IPS-18a (cell line): ENCODE data around the gene PTPRG.

Source experiments
- H3K27ac ChIP-seq: one replicate; pipeline ENCODE4 v1.5.1; 2013; ENCODE audit warnings: low read length
- H3K27me3 ChIP-seq: one replicate; pipeline ENCODE4 v1.6.1; 2013; ENCODE audit warnings: mild to moderate bottlenecking, low read length; ENCODE audit not compliant: control insufficient read depth, insufficient read depth
- H3K36me3 ChIP-seq: one replicate; pipeline ENCODE4 v1.6.1; 2013; ENCODE audit warnings: low read depth, low read length; ENCODE audit not compliant: control insufficient read depth
- H3K4me1 ChIP-seq: one replicate; pipeline ENCODE4 v1.6.1; 2013; ENCODE audit warnings: low read depth, low read length; ENCODE audit not compliant: control insufficient read depth
- H3K4me3 ChIP-seq: one replicate; pipeline ENCODE4 v1.5.1; 2013; ENCODE audit warnings: low read length
- H3K9ac ChIP-seq: one replicate; pipeline ENCODE4 v1.6.1; 2013; ENCODE audit warnings: mild to moderate bottlenecking, low read length, moderate library complexity
- H3K9me3 ChIP-seq: one replicate; pipeline ENCODE4 v1.6.1; 2013; ENCODE audit warnings: low read depth, low read length; ENCODE audit not compliant: control insufficient read depth

PTPRG gene

DNA sequence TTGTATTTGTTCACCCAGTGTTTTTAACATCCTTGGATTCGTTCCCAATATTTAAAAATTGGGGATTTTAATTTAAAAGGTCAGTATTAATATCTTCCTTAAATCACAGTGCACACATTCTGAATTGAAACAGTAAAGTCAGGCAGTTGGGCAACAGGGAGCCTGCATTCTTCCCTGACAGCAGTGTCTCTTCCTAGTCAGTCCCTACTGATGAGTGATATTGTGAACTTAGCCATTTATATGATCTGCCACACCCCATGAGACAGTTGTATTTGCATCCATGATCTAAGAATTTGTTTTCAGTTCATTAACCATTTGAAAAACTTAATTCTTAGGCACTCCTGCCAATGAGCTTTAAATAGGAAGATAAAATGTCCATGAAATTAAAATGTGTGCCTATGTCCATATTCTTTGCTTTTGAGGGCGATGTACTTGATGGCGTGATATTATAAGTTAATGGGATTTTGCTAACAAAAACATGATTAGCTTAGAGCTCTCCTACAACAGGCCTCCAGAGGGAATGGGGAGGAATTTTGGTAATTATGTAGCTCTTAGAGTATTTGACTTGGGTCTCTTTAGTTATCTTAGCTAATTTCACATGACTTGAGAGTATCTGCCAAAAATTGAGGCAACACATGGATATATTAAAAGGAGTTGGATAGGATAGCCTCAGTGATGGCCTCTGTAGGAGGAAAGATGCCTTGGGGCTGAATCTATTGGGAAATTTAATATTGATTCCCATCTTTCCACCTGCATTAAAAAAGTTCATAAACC, 219.3 kb downstream of the PTPRG start:
- H3K4me3 ChIP-seq: no peak overlapping the region
- no peak overlapping the region for H3K27ac ChIP-seq
- H3K9ac ChIP-seq: no peak overlapping the region
- no peaks in the 10 kb centered on the region for H3K36me3 ChIP-seq
- peaks cover 20% of the 10 kb centered on the region for H3K4me1 ChIP-seq
- H3K9me3 ChIP-seq: no peaks in the 10 kb centered on the region
- no peaks in the 10 kb centered on the region for H3K27me3 ChIP-seq

DNA sequence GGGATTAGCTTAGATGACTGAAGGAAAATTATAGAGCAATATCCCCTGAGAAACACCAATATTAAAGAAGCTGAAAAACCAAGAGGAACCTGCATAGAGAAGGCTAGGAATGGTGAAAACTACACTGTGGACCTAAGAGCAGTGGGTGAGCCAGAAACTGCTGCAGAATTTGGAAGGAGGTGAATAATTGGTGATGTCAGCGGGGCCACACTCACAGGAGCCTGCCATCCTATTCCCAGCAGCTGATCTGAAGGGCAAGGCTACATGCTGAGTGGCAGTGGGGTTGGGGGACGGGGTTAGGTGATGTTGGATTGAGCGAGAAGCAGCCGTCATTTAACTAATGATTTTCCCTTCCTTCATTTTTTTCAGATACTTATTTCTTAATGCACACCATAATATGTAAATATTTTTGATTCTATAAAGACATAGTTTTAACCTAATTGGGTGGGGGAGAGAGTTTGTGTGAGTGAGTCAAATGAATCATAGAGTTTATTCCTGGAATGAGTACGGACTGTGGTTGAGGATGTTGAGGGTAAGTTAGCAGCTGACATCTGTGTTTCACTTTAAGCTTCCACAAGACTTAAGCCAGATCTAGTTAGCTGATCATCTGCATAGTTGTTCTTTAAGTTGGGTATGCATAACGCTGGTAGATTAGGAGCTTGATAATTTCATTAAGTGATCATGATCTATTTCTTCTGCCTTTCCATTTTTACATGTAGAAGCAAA, 222.8 kb downstream of the PTPRG start:
- Histone ChIP-seq H3K36me3 (no peaks in the 10 kb centered on the region), H3K27me3 (no peaks in the 10 kb centered on the region), H3K9ac (no peak overlapping the region), H3K4me3 (no peak overlapping the region), H3K9me3 (no peaks in the 10 kb centered on the region), H3K27ac (no peak overlapping the region), H3K4me1 (peaks cover 13% of the 10 kb centered on the region)

DNA sequence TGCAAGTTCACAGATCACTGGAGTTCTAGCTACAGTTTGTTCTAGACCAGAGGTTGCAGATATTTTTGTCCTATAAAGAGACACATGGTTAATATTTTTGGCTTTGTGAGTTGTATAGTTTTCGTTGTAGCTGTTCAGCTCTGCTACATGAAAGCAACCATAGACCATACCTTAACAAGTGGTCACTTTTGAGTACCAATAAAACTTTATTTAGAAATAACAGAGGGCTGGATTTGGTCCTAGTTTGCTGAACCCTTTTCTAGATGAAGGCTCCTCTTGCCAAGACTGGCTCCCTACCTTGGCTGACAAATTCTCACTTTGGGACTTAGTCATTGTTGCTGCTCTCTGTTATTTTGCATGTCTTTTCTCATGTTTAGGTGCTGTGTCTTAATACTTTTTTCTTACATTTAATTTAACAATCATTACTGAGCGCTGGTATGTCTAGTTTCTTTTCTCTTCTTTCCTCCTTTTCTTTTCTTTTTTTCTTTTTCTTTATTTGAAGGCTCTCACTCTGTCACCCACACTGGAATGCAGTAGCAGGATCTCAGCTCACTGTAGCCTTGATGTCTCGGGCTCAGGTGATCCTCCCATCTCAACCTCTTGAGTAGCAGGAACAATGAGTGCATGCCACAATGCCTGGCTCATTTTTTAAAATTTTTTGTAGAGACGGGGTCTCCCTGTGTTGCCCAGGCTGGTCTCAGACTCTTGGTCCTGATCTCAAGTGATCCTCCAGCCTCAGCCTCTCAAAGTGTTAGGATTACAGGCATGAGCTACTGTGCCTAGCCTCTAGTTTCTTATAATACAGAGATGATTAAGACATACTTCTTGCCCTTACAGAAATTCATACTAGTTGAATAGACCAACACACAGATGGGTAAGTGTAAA, 227.5 kb downstream of the PTPRG start:
- Histone ChIP-seq H3K27ac (no peak overlapping the region), H3K4me1 (peaks cover 9% of the 10 kb centered on the region), H3K36me3 (no peaks in the 10 kb centered on the region), H3K9ac (no peak overlapping the region), H3K4me3 (no peak overlapping the region), H3K27me3 (no peaks in the 10 kb centered on the region), H3K9me3 (no peaks in the 10 kb centered on the region)

DNA sequence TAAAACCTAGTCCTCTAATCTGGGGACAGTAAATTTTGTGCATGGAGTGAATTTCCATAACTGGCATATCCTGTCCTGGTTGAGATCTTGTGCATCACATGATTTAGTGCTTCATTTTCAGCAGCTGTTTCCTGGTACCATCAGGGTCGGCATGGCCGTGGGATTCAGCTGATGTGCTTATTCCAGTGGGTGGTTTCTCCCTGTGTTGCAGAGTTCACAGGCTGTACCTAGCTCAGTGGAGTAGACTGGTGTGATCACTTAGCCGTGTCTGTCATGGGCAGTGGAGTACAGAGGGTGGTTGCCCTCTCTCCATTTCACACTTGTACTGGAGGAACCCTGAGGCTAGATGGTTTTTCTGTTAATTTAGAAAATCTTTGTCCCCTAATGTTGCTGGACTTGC, 228.5 kb downstream of the PTPRG start:
- Histone ChIP-seq H3K27me3 (no peaks in the 10 kb centered on the region), H3K9me3 (no peaks in the 10 kb centered on the region), H3K27ac (no peak overlapping the region), H3K4me3 (no peak overlapping the region), H3K36me3 (no peaks in the 10 kb centered on the region), H3K9ac (no peak overlapping the region), H3K4me1 (peaks cover 8% of the 10 kb centered on the region)

DNA sequence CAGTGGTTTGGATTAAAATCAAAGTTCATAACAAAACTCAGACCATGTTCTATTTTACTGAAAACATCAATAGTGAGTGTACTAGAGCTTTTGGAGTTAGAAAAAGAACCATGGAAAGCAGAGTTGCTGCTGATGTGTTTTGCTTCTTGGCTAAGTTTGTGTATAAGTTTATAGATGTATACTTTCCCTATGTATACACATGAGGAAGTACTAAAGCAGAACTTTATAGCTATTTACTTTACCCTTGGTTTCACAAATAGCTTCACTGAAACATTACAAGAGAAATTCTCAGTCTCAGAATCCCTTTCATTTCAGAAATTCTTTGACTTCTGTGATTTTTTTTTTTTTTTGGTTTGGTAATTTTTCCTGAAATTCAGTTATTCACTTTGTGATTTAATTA, 229.0 kb downstream of the PTPRG start:
- Histone ChIP-seq H3K27me3 (no peaks in the 10 kb centered on the region), H3K4me3 (no peak overlapping the region), H3K4me1 (peaks cover 8% of the 10 kb centered on the region), H3K9ac (no peak overlapping the region), H3K27ac (no peak overlapping the region), H3K36me3 (no peaks in the 10 kb centered on the region), H3K9me3 (no peaks in the 10 kb centered on the region)

DNA sequence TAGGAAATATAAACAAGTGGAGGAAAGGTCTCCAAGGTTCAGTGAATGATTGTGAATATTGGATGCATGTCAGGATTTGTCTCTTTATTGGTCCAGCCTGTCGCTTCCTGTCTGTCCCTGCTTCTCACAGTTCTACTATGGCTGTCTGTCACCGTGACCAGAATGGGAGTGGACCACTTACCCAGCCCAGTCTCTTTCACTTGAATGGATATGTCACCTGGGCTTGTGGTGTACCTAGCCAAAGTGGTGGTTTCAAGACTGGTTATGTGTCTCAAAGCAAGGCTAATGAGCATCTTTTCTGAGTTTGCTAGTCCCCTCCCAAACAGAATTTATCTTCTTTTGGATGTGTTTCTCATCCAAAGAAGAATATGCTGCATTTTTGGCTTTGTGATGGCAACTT, 231.7 kb downstream of the PTPRG start:
- Histone ChIP-seq H3K4me1 (peaks cover 27% of the 10 kb centered on the region), H3K27me3 (no peaks in the 10 kb centered on the region), H3K36me3 (no peaks in the 10 kb centered on the region), H3K9me3 (no peaks in the 10 kb centered on the region), H3K27ac (no peak overlapping the region), H3K4me3 (no peak overlapping the region), H3K9ac (no peak overlapping the region)

DNA sequence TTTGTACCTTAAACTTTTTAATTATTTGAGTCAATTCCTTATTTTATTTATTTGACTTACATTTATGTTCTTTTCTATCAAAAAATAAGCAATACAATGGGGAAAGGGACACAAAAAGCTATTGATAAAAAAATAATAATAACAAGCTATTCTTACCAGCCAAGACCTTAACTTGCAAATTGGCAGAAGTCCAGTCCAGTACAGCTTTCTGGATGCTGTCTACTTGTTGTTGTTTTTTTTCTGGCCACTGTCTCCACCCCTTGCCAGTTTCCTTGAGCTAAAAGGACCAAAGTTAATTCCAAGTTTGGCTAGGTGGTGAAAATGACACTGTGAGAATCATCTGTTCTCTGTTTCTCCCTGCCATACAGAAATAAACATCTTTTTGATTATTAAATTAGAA, 232.2 kb downstream of the PTPRG start:
- no peak overlapping the region for H3K27ac ChIP-seq
- H3K9ac ChIP-seq: no peak overlapping the region
- H3K9me3 ChIP-seq: no peaks in the 10 kb centered on the region
- H3K4me3 ChIP-seq: no peak overlapping the region
- H3K4me1 ChIP-seq: peaks cover 28% of the 10 kb centered on the region
- no peaks in the 10 kb centered on the region for H3K27me3 ChIP-seq
- H3K36me3 ChIP-seq: no peaks in the 10 kb centered on the region

DNA sequence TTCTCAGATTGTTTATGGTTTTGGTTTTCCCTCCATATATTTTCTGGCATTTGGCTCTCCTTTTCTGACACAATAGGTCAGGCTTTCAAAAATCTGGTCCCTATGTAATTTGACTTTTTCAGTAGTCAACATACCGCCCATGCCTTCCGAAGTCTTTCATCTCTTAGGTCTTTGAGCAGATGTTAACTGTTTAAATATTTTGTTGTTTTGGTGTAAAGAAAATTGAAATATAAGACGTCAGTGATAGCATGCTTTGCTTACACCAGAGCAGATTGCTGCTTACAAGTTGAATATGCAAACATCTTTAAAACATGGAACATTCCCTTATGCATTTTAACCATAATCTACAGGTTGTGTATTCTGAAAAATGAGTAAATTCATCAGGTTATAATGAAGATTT, 233.0 kb downstream of the PTPRG start:
- H3K9me3 ChIP-seq: no peaks in the 10 kb centered on the region
- H3K36me3 ChIP-seq: no peaks in the 10 kb centered on the region
- no peak overlapping the region for H3K4me3 ChIP-seq
- H3K4me1 ChIP-seq: peaks cover 25% of the 10 kb centered on the region
- H3K9ac ChIP-seq: no peak overlapping the region
- no peak overlapping the region for H3K27ac ChIP-seq
- no peaks in the 10 kb centered on the region for H3K27me3 ChIP-seq

GRCh38 chr3:61794961-61795360, 233.6 kb downstream of the PTPRG start:
- no peaks in the 10 kb centered on the region for H3K36me3 ChIP-seq
- no peaks in the 10 kb centered on the region for H3K9me3 ChIP-seq
- H3K27ac ChIP-seq: no peak overlapping the region
- H3K4me3 ChIP-seq: no peak overlapping the region
- H3K27me3 ChIP-seq: no peaks in the 10 kb centered on the region
- H3K4me1 ChIP-seq: peaks cover 25% of the 10 kb centered on the region
- no peak overlapping the region for H3K9ac ChIP-seq

DNA sequence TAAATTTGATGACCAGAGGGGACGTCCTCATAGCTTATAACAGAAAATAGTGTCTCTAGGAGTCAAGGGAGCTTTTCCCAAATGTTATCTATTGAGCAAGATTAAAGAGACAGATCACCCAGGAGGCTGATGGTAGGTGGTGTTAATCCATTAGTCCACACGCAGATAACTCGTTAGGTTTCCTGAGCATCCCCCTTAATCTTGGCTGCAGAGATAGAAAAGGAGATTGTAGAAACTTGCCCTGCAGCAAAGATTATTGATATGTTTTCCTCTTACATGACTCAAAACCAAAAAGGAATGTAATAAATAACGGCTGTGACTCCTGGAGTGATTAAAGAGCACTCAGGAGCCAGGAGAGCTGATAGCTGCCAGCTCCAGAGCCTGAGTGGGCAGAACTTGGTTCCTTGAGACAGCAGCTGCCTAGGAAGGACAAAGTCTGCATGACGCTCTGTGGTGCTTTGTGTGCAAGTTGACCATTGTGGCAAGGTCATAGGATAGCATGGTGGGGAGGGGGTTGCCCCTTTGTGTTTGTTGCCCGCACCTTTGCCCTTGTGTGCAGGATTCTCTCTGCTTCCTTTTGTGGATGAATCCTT, 234.8 kb downstream of the PTPRG start:
- H3K9me3 ChIP-seq: no peaks in the 10 kb centered on the region
- no peak overlapping the region for H3K9ac ChIP-seq
- no peaks in the 10 kb centered on the region for H3K27me3 ChIP-seq
- peaks cover 25% of the 10 kb centered on the region for H3K4me1 ChIP-seq
- no peak overlapping the region for H3K27ac ChIP-seq
- no peaks in the 10 kb centered on the region for H3K36me3 ChIP-seq
- no peak overlapping the region for H3K4me3 ChIP-seq

- no peak overlapping the region for H3K27ac ChIP-seq
- peaks cover 25% of the 10 kb centered on the region for H3K4me1 ChIP-seq
- no peaks in the 10 kb centered on the region for H3K36me3 ChIP-seq
- no peaks in the 10 kb centered on the region for H3K9me3 ChIP-seq
- no peaks in the 10 kb centered on the region for H3K27me3 ChIP-seq
- no peak overlapping the region for H3K4me3 ChIP-seq
- H3K9ac ChIP-seq: no peak overlapping the region
These were observed 235.5 kb downstream of the PTPRG start for GRCh38 chr3:61796911-61797310.
